GM12872 (cell line): ENCODE results near the gene FLII.

ENCODE experiments used
- TF ChIP-seq, protein P1 (sequence below): IDR thresholded peaks from 3 replicates; pipeline ENCODE4 v1.5.1; 2011; ENCODE audit warnings: low read depth, mild to moderate bottlenecking, low read length, moderate library complexity; ENCODE audit not compliant: insufficient read depth

Gene FLII

DNA sequence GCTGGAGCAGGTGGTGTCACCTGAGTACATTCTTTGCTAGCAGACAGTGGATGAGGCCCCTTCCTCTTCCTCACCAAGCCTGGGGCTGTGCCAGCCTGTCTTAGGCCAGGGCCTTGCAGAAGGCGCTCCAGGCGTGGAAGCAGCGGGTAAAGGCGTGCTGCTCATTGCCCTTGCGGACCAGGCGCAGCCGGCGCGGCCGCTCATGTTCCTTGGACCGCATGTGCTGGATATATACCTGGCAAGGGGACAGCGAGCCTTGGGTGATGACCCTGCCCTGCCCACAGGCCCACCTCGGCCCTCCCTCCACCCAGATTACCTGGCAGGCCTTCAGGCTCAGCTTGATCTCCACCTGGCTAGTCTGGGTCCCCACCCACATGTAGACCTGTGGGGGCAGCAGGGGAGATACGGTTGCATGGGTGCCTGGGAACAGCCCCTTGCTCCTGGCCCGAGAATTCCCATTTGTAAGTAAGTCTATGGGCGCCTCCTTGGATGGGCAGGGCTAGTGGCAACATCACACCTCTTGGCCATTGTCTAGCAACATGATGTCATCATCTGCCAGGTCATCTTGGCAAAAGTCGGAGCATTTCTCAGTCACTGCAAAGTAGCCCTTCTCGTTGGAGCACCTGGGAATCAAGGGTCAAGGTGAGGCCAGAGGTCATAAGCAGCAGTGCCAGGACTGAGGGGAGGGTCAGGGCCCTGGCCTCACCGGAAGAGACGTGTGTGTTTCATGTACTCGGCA, 13.3 kb downstream of the FLII start:
- TF ChIP-seq, protein P1, sequence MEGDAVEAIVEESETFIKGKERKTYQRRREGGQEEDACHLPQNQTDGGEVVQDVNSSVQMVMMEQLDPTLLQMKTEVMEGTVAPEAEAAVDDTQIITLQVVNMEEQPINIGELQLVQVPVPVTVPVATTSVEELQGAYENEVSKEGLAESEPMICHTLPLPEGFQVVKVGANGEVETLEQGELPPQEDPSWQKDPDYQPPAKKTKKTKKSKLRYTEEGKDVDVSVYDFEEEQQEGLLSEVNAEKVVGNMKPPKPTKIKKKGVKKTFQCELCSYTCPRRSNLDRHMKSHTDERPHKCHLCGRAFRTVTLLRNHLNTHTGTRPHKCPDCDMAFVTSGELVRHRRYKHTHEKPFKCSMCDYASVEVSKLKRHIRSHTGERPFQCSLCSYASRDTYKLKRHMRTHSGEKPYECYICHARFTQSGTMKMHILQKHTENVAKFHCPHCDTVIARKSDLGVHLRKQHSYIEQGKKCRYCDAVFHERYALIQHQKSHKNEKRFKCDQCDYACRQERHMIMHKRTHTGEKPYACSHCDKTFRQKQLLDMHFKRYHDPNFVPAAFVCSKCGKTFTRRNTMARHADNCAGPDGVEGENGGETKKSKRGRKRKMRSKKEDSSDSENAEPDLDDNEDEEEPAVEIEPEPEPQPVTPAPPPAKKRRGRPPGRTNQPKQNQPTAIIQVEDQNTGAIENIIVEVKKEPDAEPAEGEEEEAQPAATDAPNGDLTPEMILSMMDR = no peak

DNA sequence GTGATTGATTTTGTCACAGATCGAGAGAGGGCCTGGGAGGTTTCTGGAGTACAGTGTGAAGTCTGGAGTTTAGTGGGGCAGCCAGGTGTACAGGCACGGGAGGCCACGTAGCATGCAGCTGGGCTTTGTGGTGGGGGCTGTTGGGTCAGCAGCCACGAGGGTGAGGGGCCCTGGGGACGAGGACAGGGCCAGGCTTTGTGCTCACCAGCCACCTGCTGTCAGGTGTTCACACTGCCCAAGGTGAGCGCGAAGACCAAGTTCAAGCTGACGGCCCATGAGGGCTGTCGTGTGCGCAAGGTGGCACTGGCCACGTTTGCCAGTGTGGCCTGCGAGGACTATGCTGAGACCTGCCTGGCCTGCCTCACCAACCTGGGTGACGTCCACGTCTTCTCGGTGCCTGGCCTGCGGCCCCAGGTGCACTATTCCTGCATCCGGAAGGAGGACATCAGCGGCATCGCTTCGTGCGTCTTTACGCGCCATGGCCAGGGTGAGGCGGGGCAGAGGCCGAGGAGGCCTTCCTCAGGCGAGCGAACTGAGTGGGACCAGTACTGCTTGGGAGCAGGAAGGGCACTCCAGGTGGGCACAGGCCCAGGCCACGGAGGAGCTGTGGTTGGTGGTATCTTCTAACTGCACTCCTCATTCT, 17.2 kb downstream of the FLII start:
- TF ChIP-seq, protein P1 = no peak

- TF ChIP-seq, protein P1 = no peak
Measured at GRCh38 chr17:18240449-18240848, 18.1 kb downstream of the FLII start.

GRCh38 chr17:18238299-18238698, 20.2 kb downstream of the FLII start:
- TF ChIP-seq, protein P1 = no peak

- TF ChIP-seq, protein P1 = no peak
Measured at GRCh38 chr17:18237461-18237860, 21.1 kb downstream of the FLII start.

GRCh38 chr17:18236494-18236893, 22.0 kb downstream of the FLII start:
- TF ChIP-seq, protein P1 = no peak

- TF ChIP-seq, protein P1 = no peak
Measured at GRCh38 chr17:18235743-18236256, 22.7 kb downstream of the FLII start.
